NCI-H1092 treated with DMSO at 0.1 percent for 48 hours (cell line): ENCODE results near the gene KIAA2012.
"Not testable (repeated sequence)": the region's sequence is repeated elsewhere in the genome, so short reads cannot be mapped to it uniquely, and the experiment has no call there.

Experiments
- DNase-seq: peaks from one replicate; lab custom pipeline; 2025; lab: John Stamatoyannopoulos, UW

Gene KIAA2012

GRCh38 chr2:202115479-202115971 is 42.5 kb downstream of the KIAA2012 start:
- DNase-seq, result no peak

- DNase-seq, result no peak
Measured at GRCh38 chr2:202116691-202117090, 43.6 kb downstream of the KIAA2012 start.

GRCh38 chr2:202118168-202118567 is 45.1 kb downstream of the KIAA2012 start:
- no peak for DNase-seq

- DNase-seq, result no peak
Measured at GRCh38 chr2:202120828-202121227, 47.8 kb downstream of the KIAA2012 start.

GRCh38 chr2:202121532-202122162 is 48.6 kb downstream of the KIAA2012 start:
- DNase-seq, result no peak

- no peak for DNase-seq
Measured at GRCh38 chr2:202122163-202122540, 49.1 kb downstream of the KIAA2012 start.

- DNase-seq, result no peak
Measured at GRCh38 chr2:202122980-202123720, 50.1 kb downstream of the KIAA2012 start.

GRCh38 chr2:202124286-202124685 is 51.2 kb downstream of the KIAA2012 start:
- no peak for DNase-seq

- no peak for DNase-seq
Measured at GRCh38 chr2:202127687-202128331, 54.8 kb downstream of the KIAA2012 start.

- DNase-seq, result no peak
Measured at GRCh38 chr2:202129841-202130240, 56.8 kb downstream of the KIAA2012 start.

GRCh38 chr2:202133200-202133908 is 60.3 kb downstream of the KIAA2012 start:
- DNase-seq, result no peak

GRCh38 chr2:202133909-202134265 is 60.8 kb downstream of the KIAA2012 start:
- no peak for DNase-seq

GRCh38 chr2:202135091-202135874 is 62.2 kb downstream of the KIAA2012 start:
- DNase-seq, result no peak

GRCh38 chr2:202136039-202136438 is 63.0 kb downstream of the KIAA2012 start:
- not testable (repeated sequence) for DNase-seq

GRCh38 chr2:202136526-202136925 is 63.5 kb downstream of the KIAA2012 start:
- no peak for DNase-seq

GRCh38 chr2:202140522-202141252 is 67.6 kb downstream of the KIAA2012 start:
- DNase-seq, result no peak

- no peak for DNase-seq
Measured at GRCh38 chr2:202141329-202141947, 68.4 kb downstream of the KIAA2012 start.

GRCh38 chr2:202142540-202142939 is 69.5 kb downstream of the KIAA2012 start:
- no peak for DNase-seq

- no peak for DNase-seq
Measured at GRCh38 chr2:202147775-202148174, 74.7 kb downstream of the KIAA2012 start.

- no peak for DNase-seq
Measured at GRCh38 chr2:202148515-202149154, 75.6 kb downstream of the KIAA2012 start.
